Small intestine (tissue), 7 donors: ENCODE measurements around the gene MTFR1L. TPM values are rescaled to one million over a fixed set of nuclear protein-coding genes. Genes with fewer than 3 reads are reported as not detected.
A peak's percentile ranks its signal among the peaks of the same experiment; 100 is the strongest.

Experiments used
- DNase-seq, 2 donors: peaks; one replicate each; pipeline versions ENCODE4 v3.0.0 to v3.0.0-alpha.2; 2013
- FAIRE-seq: peaks from 2 replicates; lab custom pipeline; 2012; peaks lifted over from hg19 to GRCh38; lab: Jason Lieb, UNC
- H3K27ac ChIP-seq, 3 donors: one replicate each; pipeline ENCODE4 v1.5.1; 2013; ENCODE audit warnings: low read length in 2 of 3, mild to moderate bottlenecking in 2 of 3, control low read depth in 1 of 3, inconsistent platforms in 1 of 3, low read depth in 1 of 3, moderate library complexity in 1 of 3
- H3K27me3 ChIP-seq, 3 donors: one replicate each; pipeline ENCODE4 v1.6.1; 2013; ENCODE audit warnings: low read length in 3 of 3, inconsistent platforms in 1 of 3; ENCODE audit not compliant: control insufficient read depth in 3 of 3, insufficient read depth in 3 of 3
- H3K36me3 ChIP-seq, 3 donors: one replicate each; pipeline ENCODE4 v1.6.1; 2013; ENCODE audit warnings: low read length in 3 of 3, inconsistent platforms in 1 of 3, low read depth in 1 of 3, mild to moderate bottlenecking in 1 of 3, moderate library complexity in 1 of 3; ENCODE audit not compliant: control insufficient read depth in 3 of 3, insufficient read depth in 2 of 3
- H3K4me1 ChIP-seq, 3 donors: one replicate each; pipeline ENCODE4 v1.6.1; 2013; ENCODE audit warnings: low read length in 2 of 3, inconsistent platforms in 1 of 3, low read depth in 1 of 3, mild to moderate bottlenecking in 1 of 3, moderate library complexity in 1 of 3; ENCODE audit not compliant: control insufficient read depth in 3 of 3, insufficient read depth in 2 of 3
- H3K4me3 ChIP-seq, 3 donors: one replicate each; pipeline ENCODE4 v1.5.1; 2013; ENCODE audit warnings: low read length in 3 of 3, control low read depth in 1 of 3, inconsistent platforms in 1 of 3, low read depth in 1 of 3, mild to moderate bottlenecking in 1 of 3, moderate library complexity in 1 of 3
- H3K9me3 ChIP-seq, 2 donors: one replicate each; pipeline ENCODE4 v1.6.1; 2013; ENCODE audit warnings: low read depth in 1 of 2, low read length in 1 of 2; ENCODE audit not compliant: control insufficient read depth in 2 of 2, insufficient read depth in 1 of 2
- WGBS, 3 donors: extraction: QIAGEN DNeasy Blood & Tissue Kit; methylation state at CpG; one replicate each; pipeline ENCODE4 v1.1.7; 2013; 5-methylcytosine and 5-hydroxymethylcytosine counted together
- polyA plus RNA-seq, 4 donors: library from polyadenylated mRNA; stranded (reverse) in 3 of 4; unstranded in 1 of 4; fragments of 200-250 nt in 3 of 4; fragments of 120-200 nt in 1 of 4; gene quantifications; one replicate each; pipeline versions ENCODE4 v1.2.1 to v1.2.3, GENCODE V29; 2013
- donor health status: healthy with polysubstance abuse.
- donor health status: control.
- donor health status: control.
- donor health status: Bipolar disorder and iron deficiency.
- donor health status: healthy.

The MTFR1L gene
- polyA plus RNA-seq, 4 donors: 37.7 to 181 (median 78.5) TPM

- no peaks in the 10 kb centered on the region for H3K27me3 ChIP-seq
- no peak overlapping the region for H3K4me3 ChIP-seq
- WGBS, 3 donors: 91 to 93% (median 93%) methylated on average over 20 of the region's 20 CpGs
- H3K9me3 ChIP-seq: peaks cover 0 to 5% of the 10 kb centered on the region in 2 donors
- peaks cover 0 to 38% (median 7%) of the 10 kb centered on the region in 3 donors for H3K36me3 ChIP-seq
- H3K4me1 ChIP-seq: peaks cover 0 to 37% (median 2%) of the 10 kb centered on the region in 3 donors
- DNase-seq (no peak), FAIRE-seq (no peak)
- H3K27ac ChIP-seq: no peak overlapping the region
Measured at GRCh38 chr1:25862785-25863485, 43.2 kb downstream of the MTFR1L start.

- H3K36me3 ChIP-seq: peaks cover 0 to 44% (median 7%) of the 10 kb centered on the region in 3 donors
- FAIRE-seq (no peak), DNase-seq (no peak)
- peaks cover 0 to 5% of the 10 kb centered on the region in 2 donors for H3K9me3 ChIP-seq
- 91 to 92% (median 92%) methylated on average over 25 of the region's 25 CpGs for WGBS, 3 donors
- peaks cover 0 to 40% (median under 1%) of the 10 kb centered on the region in 3 donors for H3K4me1 ChIP-seq
- no peak overlapping the region for H3K4me3 ChIP-seq
- no peaks in the 10 kb centered on the region for H3K27me3 ChIP-seq
- no peak overlapping the region for H3K27ac ChIP-seq
Measured at GRCh38 chr1:25863486-25864262, 43.9 kb downstream of the MTFR1L start.

- H3K27me3 ChIP-seq: no peaks in the 10 kb centered on the region
- H3K36me3 ChIP-seq: peaks cover 0 to 51% (median 7%) of the 10 kb centered on the region in 3 donors
- FAIRE-seq (no peak), DNase-seq (no peak)
- H3K27ac ChIP-seq: no peak overlapping the region
- H3K9me3 ChIP-seq: peaks cover 0 to 5% of the 10 kb centered on the region in 2 donors
- peaks cover 0 to 38% (median 0%) of the 10 kb centered on the region in 3 donors for H3K4me1 ChIP-seq
- WGBS, 3 donors: 91 to 97% (median 92%) methylated on average over 3 of the region's 3 CpGs
- no peak overlapping the region for H3K4me3 ChIP-seq
Measured at GRCh38 chr1:25864434-25864833, 44.7 kb downstream of the MTFR1L start.

- Histone ChIP-seq H3K9me3 (no peaks in the 10 kb centered on the region), H3K4me1 (peaks cover 2 to 45% (median 7%) of the 10 kb centered on the region in 3 donors), H3K27me3 (no peaks in the 10 kb centered on the region), H3K4me3 (no peak overlapping the region), H3K27ac (no peak overlapping the region), H3K36me3 (peaks cover 0 to 62% (median 7%) of the 10 kb centered on the region in 3 donors)
- no peak for FAIRE-seq
- WGBS, 3 donors: 50 to 62% (median 53%) methylated on average over 1 of the region's 1 CpG
- DNase-seq: no peak
Measured at GRCh38 chr1:25866288-25866687, 46.5 kb downstream of the MTFR1L start.

GRCh38 chr1:25867210-25867991 lies 47.6 kb downstream of the MTFR1L start:
- Histone ChIP-seq H3K27ac (peak overlapping the region; percentile 71 to 79 (median 78)), H3K4me3 (no peak overlapping the region), H3K9me3 (no peaks in the 10 kb centered on the region), H3K4me1 (peaks cover 5 to 52% (median 7%) of the 10 kb centered on the region in 3 donors), H3K36me3 (peaks cover 0 to 67% (median 7%) of the 10 kb centered on the region in 3 donors), H3K27me3 (no peaks in the 10 kb centered on the region)
- 14 to 59% (median 33%) methylated on average over 9 of the region's 9 CpGs for WGBS, 3 donors
- FAIRE-seq (peak; percentile 15), DNase-seq (peak; percentile 79 to 95)

- H3K4me3 ChIP-seq: no peak overlapping the region
- DNase-seq: no peak
- FAIRE-seq: no peak
- no peaks in the 10 kb centered on the region for H3K27me3 ChIP-seq
- peak overlapping the region in 1 of 3 donors; percentile 44 for H3K27ac ChIP-seq
- peaks cover 7 to 74% (median 14%) of the 10 kb centered on the region in 3 donors for H3K4me1 ChIP-seq
- no peaks in the 10 kb centered on the region for H3K9me3 ChIP-seq
- 72 to 84% (median 77%) methylated on average over 6 of the region's 6 CpGs for WGBS, 3 donors
- H3K36me3 ChIP-seq: peaks cover 0 to 43% (median 0%) of the 10 kb centered on the region in 3 donors
Measured at GRCh38 chr1:25869909-25870606, 50.3 kb downstream of the MTFR1L start.

GRCh38 chr1:25870614-25871013 lies 50.9 kb downstream of the MTFR1L start:
- Histone ChIP-seq H3K27me3 (no peaks in the 10 kb centered on the region), H3K4me1 (peaks cover 7 to 74% (median 14%) of the 10 kb centered on the region in 3 donors), H3K27ac (peak overlapping the region in 1 of 3 donors; percentile 44), H3K9me3 (no peaks in the 10 kb centered on the region), H3K36me3 (peaks cover 0 to 43% (median 0%) of the 10 kb centered on the region in 3 donors), H3K4me3 (no peak overlapping the region)
- no peak for FAIRE-seq
- WGBS, 3 donors: 12 to 74% (median 33%) methylated on average over 1 of the region's 1 CpG
- peak in 1 of 2 donors; percentile 59 for DNase-seq
